Stomach (tissue), 9 donors: ENCODE data around the gene EMC6. TPM values are rescaled to one million over a fixed set of nuclear protein-coding genes. Genes with fewer than 3 reads are reported as not detected.

ENCODE experiments used
- DNase-seq, 2 donors: peaks; one replicate each; pipeline versions ENCODE4 v3.0.0 to v3.0.0-alpha.2; 2013 to 2019
- H3K27ac ChIP-seq, 5 donors: fragments of 200-600 bp in 4 of 5; sonication (generic) in 4 of 5; one replicate each; pipeline ENCODE4 v1.5.1; 2013 to 2019; ENCODE audit warnings: mild to moderate bottlenecking in 1 of 5, moderate library complexity in 1 of 5
- H3K27me3 ChIP-seq, 3 donors: fragments of 200-600 bp; sonication (generic); one replicate each; pipeline ENCODE4 v1.5.1; 2017 to 2019; ENCODE audit warnings: mixed run types in 1 of 3
- H3K36me3 ChIP-seq, 4 donors: fragments of 200-600 bp; sonication (generic); 1 replicate in 3 of 4; 2 replicates in 1 of 4; pipeline ENCODE4 v1.5.1; 2016 to 2019
- H3K4me1 ChIP-seq, 4 donors: fragments of 200-600 bp; sonication (generic); one replicate each; pipeline ENCODE4 v1.5.1; 2016 to 2019
- H3K4me3 ChIP-seq, 4 donors: fragments of 200-600 bp; sonication (generic) in 3 of 4; one replicate each; pipeline ENCODE4 v1.5.1; 2016 to 2019; ENCODE audit warnings: mild to moderate bottlenecking in 1 of 4
- H3K9me3 ChIP-seq, 4 donors: fragments of 200-600 bp; sonication (generic); one replicate each; pipeline ENCODE4 v1.5.1; 2016 to 2019
- EP300 ChIP-seq: sonication (generic); formaldehyde crosslinking; IDR thresholded peaks from one replicate; pipeline ENCODE4 v1.6.1; 2017; ENCODE audit warnings: antibody characterized with exemption
- POLR2A ChIP-seq, 4 donors: fragments of 450-650 bp; IDR thresholded peaks; one replicate each; pipeline ENCODE4 v1.6.1; 2016; ENCODE audit warnings: antibody characterized with exemption in 4 of 4, control low read depth in 2 of 4, mild to moderate bottlenecking in 1 of 4, moderate library complexity in 1 of 4
- POLR2AphosphoS5 ChIP-seq, 3 donors: sonication (generic); formaldehyde crosslinking; IDR thresholded peaks; one replicate each; pipeline ENCODE4 v1.6.1; 2016; ENCODE audit warnings: antibody characterized with exemption in 3 of 3
- whole genome bisulfite sequencing, 5 donors: extraction: QIAGEN DNeasy Blood & Tissue Kit in 3 of 5; methylation state at CpG; one replicate each; pipeline versions ENCODE4 v1.1.5 to v1.1.7; 2013 to 2018; 5-methylcytosine and 5-hydroxymethylcytosine counted together
- intact Hi-C: fragments of 100-400 bp; cut with DNase I; formaldehyde crosslinking; loops from one replicate; pipeline ENCODE4 v1.15.1; 2023; ENCODE audit warnings: low total_unique reads
- polyA plus RNA-seq, 3 donors: library from polyadenylated mRNA; stranded (reverse); fragments of 200-250 nt; gene quantifications; one replicate each; pipeline ENCODE4 v1.2.3, GENCODE V29; 2013
- total RNA-seq, 5 donors: library from RNA; depleted of rRNA; stranded (reverse); fragments of >200 nt; gene quantifications; one replicate each; pipeline versions ENCODE4 v1.1.0 to v1.2.3, GENCODE V29; 2014 to 2016
- TF ChIP-seq, protein P1 (sequence below), 7 experiments: fragments of 450-650 bp in 4 of 7; fragments of 200-600 bp in 3 of 7; sonication (generic) in 3 of 7; IDR thresholded peaks; one replicate each; pipeline ENCODE4 v1.5.1; 2016 to 2019; ENCODE audit warnings: antibody characterized with exemption in 7 of 7, control low read depth in 2 of 7, mild to moderate bottlenecking in 1 of 7
- donor health status: healthy with polysubstance abuse.
- donor health status: Bipolar disorder and iron deficiency.
- donor health status: healthy.

EMC6 gene
- total and polyA plus RNA-seq, 8 donors: 2.6 to 75.6 (median 44.4) TPM; not detected in 2

DNA sequence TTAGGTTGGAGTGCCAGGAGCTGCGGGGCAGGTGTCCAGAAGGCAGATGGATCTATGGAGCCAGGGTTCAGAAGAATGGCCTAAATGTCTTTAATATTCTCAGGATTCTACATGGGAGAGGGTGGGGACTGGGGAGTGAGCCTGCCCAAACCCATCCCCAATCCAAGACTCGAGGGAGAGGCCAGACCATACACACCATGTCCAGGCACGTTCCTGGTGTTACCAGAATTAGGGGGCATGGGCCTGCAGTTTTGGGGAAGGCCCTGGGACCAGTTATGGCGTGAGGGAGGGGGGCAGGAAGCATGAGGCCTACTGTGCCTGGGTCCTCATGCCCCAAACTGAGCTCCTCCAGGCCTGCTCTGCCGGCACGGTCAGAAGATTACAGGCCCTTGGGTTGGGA is 2.1 kb upstream of the EMC6 start:
- Histone ChIP-seq H3K36me3 (peaks cover 24 to 44% (median 40%) of the 10 kb centered on the region in 4 donors), H3K9me3 (no peaks in the 10 kb centered on the region), H3K4me3 (peak overlapping the region; percentile 6 to 98 (median 92)), H3K27ac (peak overlapping the region; percentile 95 to 98 (median 97)), H3K27me3 (no peaks in the 10 kb centered on the region), H3K4me1 (peaks cover 33 to 81% (median 42%) of the 10 kb centered on the region in 4 donors)
- intact Hi-C loops: no loop called here
- DNase-seq: no peak
- TF ChIP-seq POLR2A (IDR thresholded peaks at IDR 0.05) (no peak), EP300 (no peak), POLR2AphosphoS5 (IDR thresholded peaks at IDR 0.05) (no peak)
- WGBS, 5 donors: 62 to 77% (median 69%) methylated on average over 4 to 6 of the region's 6 CpGs

DNA sequence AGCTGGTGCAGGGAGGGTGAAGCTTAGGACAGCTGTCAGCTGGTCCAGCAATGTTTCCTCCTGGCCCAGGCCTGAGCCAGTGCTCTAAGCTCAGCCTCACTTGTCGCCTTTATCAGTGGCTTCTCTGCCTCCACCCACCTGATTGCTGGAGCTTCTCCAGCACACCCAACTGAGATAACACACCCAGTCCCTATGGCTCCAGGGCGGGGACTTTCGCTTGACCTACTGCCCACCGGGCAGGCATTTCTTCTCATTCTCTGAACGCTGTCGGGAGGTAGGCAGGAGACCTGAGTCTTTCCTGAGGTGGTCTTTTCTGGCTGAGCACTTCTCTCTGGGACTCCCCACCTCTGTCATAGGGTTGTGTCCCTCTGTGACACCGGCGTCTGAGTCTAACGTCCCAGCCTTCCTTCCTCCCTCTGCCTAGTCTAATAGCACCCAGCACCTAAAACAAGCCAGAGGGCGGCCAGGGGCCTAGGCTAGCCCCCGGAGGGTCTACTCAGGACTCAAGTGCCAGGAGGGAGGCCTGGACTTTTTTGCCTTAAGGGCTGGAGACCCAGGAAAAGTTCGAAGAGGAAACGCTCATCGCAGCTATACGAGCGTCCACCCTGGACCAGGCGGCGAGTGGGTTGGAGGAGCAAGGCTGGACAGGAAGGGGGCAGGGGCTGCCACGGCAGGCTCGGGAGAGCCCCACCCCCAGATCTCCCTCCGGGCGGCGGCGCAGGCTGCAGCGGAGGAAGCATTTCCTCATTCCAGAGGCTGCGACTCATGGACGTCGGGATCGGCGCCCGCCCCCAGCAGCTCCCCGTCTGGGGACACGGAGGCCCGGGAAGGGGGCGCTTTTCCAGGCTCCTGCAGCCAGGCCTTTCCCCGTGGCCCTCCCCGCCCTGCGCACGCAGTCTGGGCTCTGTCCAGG is 990 bp upstream of the EMC6 start:
- H3K27me3 ChIP-seq: no peaks in the 10 kb centered on the region
- peaks cover 22 to 41% (median 30%) of the 10 kb centered on the region in 4 donors for H3K36me3 ChIP-seq
- peak overlapping the region; percentile 87 to 98 (median 94) for H3K4me3 ChIP-seq
- peak; percentile 91 to 97 for DNase-seq
- intact Hi-C loops: no loop called here
- peak overlapping the region; percentile 95 to 98 (median 97) for H3K27ac ChIP-seq
- TF ChIP-seq, protein P1, sequence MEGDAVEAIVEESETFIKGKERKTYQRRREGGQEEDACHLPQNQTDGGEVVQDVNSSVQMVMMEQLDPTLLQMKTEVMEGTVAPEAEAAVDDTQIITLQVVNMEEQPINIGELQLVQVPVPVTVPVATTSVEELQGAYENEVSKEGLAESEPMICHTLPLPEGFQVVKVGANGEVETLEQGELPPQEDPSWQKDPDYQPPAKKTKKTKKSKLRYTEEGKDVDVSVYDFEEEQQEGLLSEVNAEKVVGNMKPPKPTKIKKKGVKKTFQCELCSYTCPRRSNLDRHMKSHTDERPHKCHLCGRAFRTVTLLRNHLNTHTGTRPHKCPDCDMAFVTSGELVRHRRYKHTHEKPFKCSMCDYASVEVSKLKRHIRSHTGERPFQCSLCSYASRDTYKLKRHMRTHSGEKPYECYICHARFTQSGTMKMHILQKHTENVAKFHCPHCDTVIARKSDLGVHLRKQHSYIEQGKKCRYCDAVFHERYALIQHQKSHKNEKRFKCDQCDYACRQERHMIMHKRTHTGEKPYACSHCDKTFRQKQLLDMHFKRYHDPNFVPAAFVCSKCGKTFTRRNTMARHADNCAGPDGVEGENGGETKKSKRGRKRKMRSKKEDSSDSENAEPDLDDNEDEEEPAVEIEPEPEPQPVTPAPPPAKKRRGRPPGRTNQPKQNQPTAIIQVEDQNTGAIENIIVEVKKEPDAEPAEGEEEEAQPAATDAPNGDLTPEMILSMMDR (IDR thresholded peaks at IDR 0.05): no peak
- TF ChIP-seq POLR2AphosphoS5 (IDR thresholded peaks at IDR 0.05) (peak; percentile 64 to 88 (median 87)), POLR2A (IDR thresholded peaks at IDR 0.05) (peak in 1 of 4 donors; percentile 19)
- peaks cover 33 to 70% (median 42%) of the 10 kb centered on the region in 4 donors for H3K4me1 ChIP-seq
- WGBS, 5 donors: 3 to 8% (median 5%) methylated on average over 22 to 39 of the region's 39 CpGs
- no peaks in the 10 kb centered on the region for H3K9me3 ChIP-seq

DNA sequence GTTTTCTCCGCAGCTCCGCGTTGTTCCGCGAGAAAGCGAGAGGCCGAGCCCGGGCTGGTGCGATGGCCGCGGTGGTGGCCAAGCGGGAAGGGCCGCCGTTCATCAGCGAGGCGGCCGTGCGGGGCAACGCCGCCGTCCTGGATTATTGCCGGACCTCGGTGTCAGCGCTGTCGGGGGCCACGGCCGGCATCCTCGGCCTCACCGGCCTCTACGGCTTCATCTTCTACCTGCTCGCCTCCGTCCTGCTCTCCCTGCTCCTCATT is 404 bp downstream of the EMC6 start:
- H3K27me3 ChIP-seq: no peaks in the 10 kb centered on the region
- no peak for DNase-seq
- H3K4me1 ChIP-seq: peaks cover 30 to 56% (median 41%) of the 10 kb centered on the region in 4 donors
- peaks cover 9 to 27% (median 17%) of the 10 kb centered on the region in 4 donors for H3K36me3 ChIP-seq
- TF ChIP-seq EP300 (no peak), POLR2A (IDR thresholded peaks at IDR 0.05) (no peak), POLR2AphosphoS5 (IDR thresholded peaks at IDR 0.05) (no peak)
- TF ChIP-seq, protein P1 (IDR thresholded peaks at IDR 0.05): no peak
- peak overlapping the region; percentile 87 to 98 (median 94) for H3K4me3 ChIP-seq
- H3K9me3 ChIP-seq: no peaks in the 10 kb centered on the region
- WGBS, 5 donors: 0 to 2% (median 0%) methylated on average over 9 to 32 of the region's 32 CpGs
- H3K27ac ChIP-seq: peak overlapping the region; percentile 89 to 98 (median 97)
- intact Hi-C loops: no loop called here

DNA sequence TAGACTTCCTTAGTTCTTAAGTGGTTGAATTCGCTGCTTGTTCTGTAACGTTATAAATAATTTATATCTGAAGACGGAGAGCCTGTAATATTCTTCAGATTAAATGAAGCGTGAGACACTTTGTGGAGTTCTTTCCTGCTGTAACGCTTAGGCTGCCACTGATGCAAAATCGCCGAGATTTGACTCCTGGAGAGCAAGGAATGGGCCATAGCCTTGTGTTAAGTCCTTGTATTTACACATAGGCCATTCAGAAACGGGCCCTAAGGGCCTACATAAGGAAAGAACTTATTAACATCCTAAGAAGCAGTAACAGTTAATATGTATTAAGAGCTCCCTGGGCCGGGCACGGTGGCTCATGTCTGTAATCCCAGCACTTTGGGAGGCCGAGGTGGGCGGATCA is 936 bp downstream of the EMC6 start:
- WGBS, 5 donors: 36 to 49% (median 39%) methylated on average over 12 of the region's 12 CpGs
- intact Hi-C loops: no loop called here
- H3K4me1 ChIP-seq: peaks cover 30 to 51% (median 40%) of the 10 kb centered on the region in 4 donors
- DNase-seq: no peak
- H3K27me3 ChIP-seq: no peaks in the 10 kb centered on the region
- no peaks in the 10 kb centered on the region for H3K9me3 ChIP-seq
- H3K4me3 ChIP-seq: peak overlapping the region; percentile 87 to 98 (median 94)
- H3K27ac ChIP-seq: peak overlapping the region in 2 of 5 donors; percentile 97 to 98
- TF ChIP-seq POLR2A (IDR thresholded peaks at IDR 0.05) (no peak), POLR2AphosphoS5 (IDR thresholded peaks at IDR 0.05) (no peak), EP300 (no peak)
- TF ChIP-seq, protein P1 (IDR thresholded peaks at IDR 0.05): no peak
- peaks cover 3 to 21% (median 11%) of the 10 kb centered on the region in 4 donors for H3K36me3 ChIP-seq
